Thyroid gland (tissue), 4 donors: Measurements from ENCODE around the gene PPP6C. TPM values are rescaled to one million over a fixed set of nuclear protein-coding genes. Genes with fewer than 3 reads are reported as not detected.
"Not testable (repeated sequence)": the region's sequence is repeated elsewhere in the genome, so short reads cannot be mapped to it uniquely, and the experiment has no call there.

Source experiments
- DNase-seq, 2 donors: peaks; one replicate each; pipeline ENCODE4 v3.0.0-alpha.2; 2019
- H3K27ac ChIP-seq, 3 donors: fragments of 200-600 bp; sonication (generic); 1 replicate in 2 of 3; 2 replicates in 1 of 3; pipeline ENCODE4 v1.5.1; 2016 to 2019; ENCODE audit warnings: mild to moderate bottlenecking in 1 of 3, moderate library complexity in 1 of 3
- H3K27me3 ChIP-seq: fragments of 200-600 bp; sonication (generic); one replicate; pipeline ENCODE4 v1.5.1; 2019
- H3K36me3 ChIP-seq, 2 donors: fragments of 200-600 bp; sonication (generic); one replicate each; pipeline ENCODE4 v1.5.1; 2016 to 2019
- H3K4me1 ChIP-seq, 2 donors: fragments of 200-600 bp; sonication (generic); one replicate each; pipeline ENCODE4 v1.5.1; 2017 to 2019
- H3K4me3 ChIP-seq, 3 donors: fragments of 200-600 bp; sonication (generic); replicated peaks in 1 of 3; 1 replicate in 2 of 3; 2 replicates in 1 of 3; pipeline ENCODE4 v1.5.1; 2016; ENCODE audit warnings: mild to moderate bottlenecking in 1 of 3
- H3K9me3 ChIP-seq: fragments of 200-600 bp; sonication (generic); one replicate; pipeline ENCODE4 v1.5.1; 2017
- POLR2A ChIP-seq, 2 donors: fragments of 450-650 bp; IDR thresholded peaks; one replicate each; pipeline ENCODE4 v1.6.1; 2017; ENCODE audit warnings: antibody characterized with exemption in 2 of 2, mild to moderate bottlenecking in 2 of 2, moderate library complexity in 1 of 2
- WGBS, 2 donors: methylation state at CpG; one replicate each; pipeline ENCODE4 v1.1.5; 2017; 5-methylcytosine and 5-hydroxymethylcytosine counted together
- intact Hi-C: fragments of 100-400 bp; cut with DNase I; formaldehyde crosslinking; loops from one replicate; pipeline ENCODE4 v1.15.1; 2023
- total RNA-seq, 4 donors: library from RNA; depleted of rRNA; stranded (reverse); fragments of >200 nt; gene quantifications; one replicate each; pipeline ENCODE4 v1.2.3, GENCODE V29; 2016
- TF ChIP-seq, protein P1 (sequence below), 6 experiments: fragments of 200-600 bp in 3 of 6; fragments of 450-650 bp in 3 of 6; sonication (generic) in 3 of 6; IDR thresholded peaks; one replicate each; pipeline ENCODE4 v1.5.1; 2016 to 2019; ENCODE audit warnings: antibody characterized with exemption in 6 of 6, mild to moderate bottlenecking in 2 of 6, inconsistent platforms in 1 of 6, moderate library complexity in 1 of 6

The PPP6C gene
- total RNA-seq, 4 donors from 2014 or later = 41.3 to 63.1 (median 47.8) TPM

DNA sequence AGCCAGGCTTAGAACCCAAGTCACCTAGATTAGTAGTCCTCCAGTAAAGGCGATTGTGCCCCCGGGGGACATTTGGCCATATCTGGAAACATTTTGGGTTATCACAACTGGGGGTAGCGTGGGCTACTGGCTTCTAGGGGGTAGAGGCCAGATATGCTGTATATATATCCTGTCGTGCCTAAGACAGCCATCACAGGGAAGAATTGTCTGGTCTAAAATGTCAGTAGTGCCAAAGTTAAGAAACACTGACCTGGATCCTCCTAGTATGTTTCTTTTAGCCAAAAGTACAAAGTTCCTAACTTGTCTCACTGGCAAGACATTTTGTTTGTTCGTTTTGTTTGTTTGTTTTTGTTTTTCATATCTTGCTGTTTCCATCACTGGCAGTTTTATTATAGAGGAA is 24.6 kb upstream of the PPP6C start:
- no peaks in the 10 kb centered on the region for H3K36me3 ChIP-seq
- 93 to 95% methylated on average over 5 of the region's 5 CpGs for WGBS, 2 donors
- H3K27me3 ChIP-seq = no peaks in the 10 kb centered on the region
- no peaks in the 10 kb centered on the region for H3K9me3 ChIP-seq
- no peak for TF ChIP-seq POLR2A (IDR thresholded peaks at IDR 0.05)
- TF ChIP-seq, protein P1, sequence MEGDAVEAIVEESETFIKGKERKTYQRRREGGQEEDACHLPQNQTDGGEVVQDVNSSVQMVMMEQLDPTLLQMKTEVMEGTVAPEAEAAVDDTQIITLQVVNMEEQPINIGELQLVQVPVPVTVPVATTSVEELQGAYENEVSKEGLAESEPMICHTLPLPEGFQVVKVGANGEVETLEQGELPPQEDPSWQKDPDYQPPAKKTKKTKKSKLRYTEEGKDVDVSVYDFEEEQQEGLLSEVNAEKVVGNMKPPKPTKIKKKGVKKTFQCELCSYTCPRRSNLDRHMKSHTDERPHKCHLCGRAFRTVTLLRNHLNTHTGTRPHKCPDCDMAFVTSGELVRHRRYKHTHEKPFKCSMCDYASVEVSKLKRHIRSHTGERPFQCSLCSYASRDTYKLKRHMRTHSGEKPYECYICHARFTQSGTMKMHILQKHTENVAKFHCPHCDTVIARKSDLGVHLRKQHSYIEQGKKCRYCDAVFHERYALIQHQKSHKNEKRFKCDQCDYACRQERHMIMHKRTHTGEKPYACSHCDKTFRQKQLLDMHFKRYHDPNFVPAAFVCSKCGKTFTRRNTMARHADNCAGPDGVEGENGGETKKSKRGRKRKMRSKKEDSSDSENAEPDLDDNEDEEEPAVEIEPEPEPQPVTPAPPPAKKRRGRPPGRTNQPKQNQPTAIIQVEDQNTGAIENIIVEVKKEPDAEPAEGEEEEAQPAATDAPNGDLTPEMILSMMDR (IDR thresholded peaks at IDR 0.05) = no peak
- no peak overlapping the region for H3K27ac ChIP-seq
- H3K4me1 ChIP-seq = no peaks in the 10 kb centered on the region
- intact Hi-C loops = no loop called here
- DNase-seq = no peak
- H3K4me3 ChIP-seq = no peak overlapping the region

DNA sequence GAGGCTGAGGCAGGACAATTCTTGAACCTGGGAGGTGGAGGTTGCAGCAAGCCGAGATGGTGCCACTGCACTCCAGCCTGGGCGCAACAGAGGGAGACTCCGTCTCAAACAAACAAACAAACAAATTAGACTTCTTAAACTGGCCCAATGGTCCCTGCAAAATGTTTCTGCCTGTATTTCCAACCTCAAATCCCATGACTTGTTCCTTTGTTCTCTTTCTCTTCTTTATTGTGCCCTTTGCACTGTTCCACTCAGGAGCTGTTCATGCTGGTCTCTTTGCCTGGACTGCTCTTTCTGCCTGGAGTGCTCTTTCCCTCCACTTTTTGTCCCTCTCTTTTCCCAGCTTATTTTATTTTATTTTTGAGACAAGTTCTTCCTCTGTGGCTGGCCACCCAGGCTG is 14.9 kb upstream of the PPP6C start:
- WGBS, 2 donors = 87 to 93% methylated on average over 3 of the region's 3 CpGs
- intact Hi-C loops = loop anchor here (5.0 kb wide), 1 partner anchor 38 kb away; the partner anchor contains the start of gene HSPA5
- H3K36me3 ChIP-seq = peaks cover 9 to 13% of the 10 kb centered on the region in 2 donors

GRCh38 chr9:125202846-125203618 is 13.4 kb upstream of the PPP6C start:
- 92 to 96% methylated on average over 1 of the region's 1 CpG for WGBS, 2 donors
- Histone ChIP-seq H3K9me3 (no peaks in the 10 kb centered on the region), H3K4me1 (peaks cover 5 to 10% of the 10 kb centered on the region in 2 donors), H3K27ac (no peak overlapping the region), H3K27me3 (no peaks in the 10 kb centered on the region), H3K36me3 (peaks cover under 1 to 13% of the 10 kb centered on the region in 2 donors), H3K4me3 (no peak overlapping the region)
- DNase-seq = no peak
- intact Hi-C loops = loop anchor here (5.0 kb wide), 1 partner anchor 39 kb away; the partner anchor contains the start of gene HSPA5
- TF ChIP-seq POLR2A (IDR thresholded peaks at IDR 0.05) = no peak
- TF ChIP-seq, protein P1 (IDR thresholded peaks at IDR 0.05) = no peak

More for the DNA sequence above, 14.9 kb upstream of the PPP6C start:
- Histone ChIP-seq H3K27ac (no peak overlapping the region), H3K9me3 (no peaks in the 10 kb centered on the region), H3K4me3 (no peak overlapping the region), H3K4me1 (peaks cover 5 to 8% of the 10 kb centered on the region in 2 donors), H3K27me3 (no peaks in the 10 kb centered on the region)
- TF ChIP-seq POLR2A (IDR thresholded peaks at IDR 0.05) = no peak
- TF ChIP-seq, protein P1 (IDR thresholded peaks at IDR 0.05) = no peak
- DNase-seq = no peak

GRCh38 chr9:125200216-125201047 is 10.8 kb upstream of the PPP6C start, which contains the start of gene RABEPK:
TSS of gene RABEPK (plus strand) at chr9:125200542. CDS start at chr9:125203014, 2,472 bp downstream.
- Histone ChIP-seq H3K4me1 (peaks cover 5 to 10% of the 10 kb centered on the region in 2 donors), H3K9me3 (no peaks in the 10 kb centered on the region), H3K4me3 (peak within 1 kb of the TSS; percentile 24 to 75 (median 47)), H3K27me3 (no peaks in the 10 kb centered on the region), H3K27ac (peak within 1 kb of the TSS; percentile 82 to 95 (median 83)), H3K36me3 (no peaks in the 10 kb centered on the region)
- TF ChIP-seq, protein P1 (IDR thresholded peaks at IDR 0.05) = no peak
- peak in 1 of 2 donors; percentile 91 for TF ChIP-seq POLR2A (IDR thresholded peaks at IDR 0.05)
- intact Hi-C loops = loop anchor here (5.0 kb wide), 1 partner anchor 42 kb away; the partner anchor contains the start of gene HSPA5
- peak; percentile 93 to 95 for DNase-seq
- WGBS, 2 donors = 0 to 1% methylated on average over 16 to 25 of the region's 51 CpGs

DNA sequence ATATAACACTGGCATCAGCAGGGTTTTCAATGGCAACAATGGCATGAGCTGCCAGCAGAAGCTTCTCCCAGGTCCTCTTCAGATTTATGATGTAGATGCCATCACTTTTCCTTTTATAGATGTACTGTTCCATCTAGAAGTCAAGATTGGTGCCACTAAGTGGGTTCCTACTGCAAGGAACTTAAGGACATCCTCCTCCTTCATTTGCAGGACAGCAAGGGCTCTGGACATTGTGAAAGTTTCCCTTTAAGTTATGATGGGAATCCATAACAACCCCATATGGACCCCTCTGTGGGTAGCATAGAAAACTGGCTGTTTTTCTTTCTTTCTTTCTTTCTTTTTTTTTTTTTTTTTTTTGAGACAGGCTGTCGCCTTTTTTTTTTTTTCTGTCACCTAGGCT is 6.0 kb upstream of the PPP6C start:
- intact Hi-C loops, H3K27ac ChIP-seq, H3K4me1 ChIP-seq, H3K9me3 ChIP-seq, DNase-seq, H3K36me3 ChIP-seq, H3K27me3 ChIP-seq, H3K4me3 ChIP-seq: not testable (repeated sequence)
- WGBS, 2 donors = 82 to 92% methylated on average over 1 of the region's 1 CpG

GRCh38 chr9:125194466-125194865 is 4.9 kb upstream of the PPP6C start:
- H3K27me3 ChIP-seq, H3K36me3 ChIP-seq, H3K4me3 ChIP-seq, H3K9me3 ChIP-seq, intact Hi-C loops: not testable (repeated sequence)
- WGBS, 2 donors = 41 to 66% methylated on average over 5 of the region's 5 CpGs
- H3K4me1 ChIP-seq = peaks cover 7 to 11% of the 10 kb centered on the region in 2 donors
- peak; percentile 65 to 77 for DNase-seq
- H3K27ac ChIP-seq = peak overlapping the region in 1 of 3 donors; percentile 59
